ENCODE results near the gene ATG9A. TPM values are rescaled to one million over a fixed set of nuclear protein-coding genes. Genes with fewer than 3 reads are reported as not detected.

ATG9A gene
- total and polyA plus RNA-seq, 2 donors (not counting 1 experiment from before 2014, with no cell fraction given), result 41.8 to 65.5 TPM

- Histone ChIP-seq H3K27ac (ENCODE audit: low read length in 2 of 2) (no peak overlapping the region), H3K36me3 (replicated peaks in 1 of 2; ENCODE audit: control extremely low read depth in 1 of 2, control insufficient read depth in 1 of 2, extremely low read depth in 1 of 2, insufficient read depth in 2 of 2, low read length in 1 of 2) (peaks cover 0 to 12% of the 10 kb centered on the region in 2 experiments), H3K9me3 (ENCODE audit: control extremely low read depth in 1 of 3, control insufficient read depth in 2 of 3, insufficient read depth in 1 of 3, low read length in 2 of 3) (no peaks in the 10 kb centered on the region), H3K9ac (ENCODE audit: low read length) (no peak overlapping the region), H3K4me1 (ENCODE audit: control insufficient read depth in 2 of 2, insufficient read depth in 2 of 2, low read length in 2 of 2) (peaks cover 20 to 27% of the 10 kb centered on the region in 2 donors), H2AFZ (ENCODE audit: insufficient read depth, low read depth, low read length, poor library complexity, severe bottlenecking) (no peak overlapping the region), H3K79me2 (ENCODE audit: control insufficient read depth, insufficient read depth, low read length) (no peaks in the 10 kb centered on the region), H3K4me3 (ENCODE audit: control extremely low read depth in 1 of 5, extremely low read depth in 1 of 5, insufficient read depth in 1 of 5, low read depth in 2 of 5, low read length in 4 of 5) (no peak overlapping the region), H3K27me3 (replicated peaks in 1 of 4; ENCODE audit: control extremely low read depth in 1 of 4, control insufficient read depth in 3 of 4, insufficient read depth in 4 of 4, low read length in 3 of 4) (no peaks in the 10 kb centered on the region), H3K4me2 (replicated peaks; ENCODE audit: low read depth, low read length, poor library complexity, severe bottlenecking) (no peak overlapping the region), H4K20me1 (ENCODE audit: control insufficient read depth, insufficient read depth, low read length, poor library complexity, severe bottlenecking) (peaks cover 19% of the 10 kb centered on the region)
- ATAC-seq (ENCODE audit: low read depth), result no peak
- CTCF ChIA-PET, result interaction anchor here (1.1 to 7.3 kb wide), 10 partner anchors 11 to 340 kb away, joined by 3 to 65 read pairs (median 6); partner anchors contain the start of genes GLB1L, NHEJ1, SLC23A3 and STK16
- Mint-ChIP-seq H3K4me3 (no peak overlapping the region), H3K27me3 (no peaks in the 10 kb centered on the region), H3K9me3 (ENCODE audit: insufficient read depth) (no peaks in the 10 kb centered on the region), H3K27ac (peak overlapping the region; percentile 32), H3K4me1 (peaks cover 26% of the 10 kb centered on the region)
- 98% methylated on average over 27 of the region's 27 CpGs for WGBS (ENCODE audit: insufficient coverage)
- intact Hi-C loops (cut with micrococcal nuclease), result no loop called here
- TF ChIP-seq EZH2 (IDR thresholded peaks at IDR 0.05; ENCODE audit: borderline replicate concordance, insufficient read depth, low read depth, low read length, poor library complexity, severe bottlenecking), result no peak
- TF ChIP-seq CTCF (IDR thresholded peaks at IDR 0.05), result no peak
- POLR2A ChIA-PET, result interaction anchor here (1.4 to 1.6 kb wide), 2 partner anchors 9 to 40 kb away, joined by 4 to 7 read pairs; partner anchors contain the start of gene ZFAND2B
- DNase-seq, result no peak
These were observed 13.4 kb downstream of the ATG9A start for GRCh38 chr2:219215871-219216534.

GRCh38 chr2:219214786-219215185, 14.7 kb downstream of the ATG9A start:
- intact Hi-C loops (cut with micrococcal nuclease), result no loop called here
- WGBS (ENCODE audit: insufficient coverage), result 94% methylated on average over 3 of the region's 6 CpGs
- Mint-ChIP-seq H3K4me3 (no peak overlapping the region), H3K27ac (no peak overlapping the region), H3K9me3 (ENCODE audit: insufficient read depth) (no peaks in the 10 kb centered on the region), H3K4me1 (peaks cover 26% of the 10 kb centered on the region), H3K27me3 (no peaks in the 10 kb centered on the region)
- Histone ChIP-seq H3K79me2 (ENCODE audit: control insufficient read depth, insufficient read depth, low read length) (no peaks in the 10 kb centered on the region), H3K27ac (ENCODE audit: low read length in 2 of 2) (no peak overlapping the region), H3K9me3 (ENCODE audit: control extremely low read depth in 1 of 3, control insufficient read depth in 2 of 3, insufficient read depth in 1 of 3, low read length in 2 of 3) (no peaks in the 10 kb centered on the region), H3K4me1 (ENCODE audit: control insufficient read depth in 2 of 2, insufficient read depth in 2 of 2, low read length in 2 of 2) (peaks cover 20 to 29% of the 10 kb centered on the region in 2 donors), H3K36me3 (replicated peaks in 1 of 2; ENCODE audit: control extremely low read depth in 1 of 2, control insufficient read depth in 1 of 2, extremely low read depth in 1 of 2, insufficient read depth in 2 of 2, low read length in 1 of 2) (peaks cover 0 to 6% of the 10 kb centered on the region in 2 experiments), H2AFZ (ENCODE audit: insufficient read depth, low read depth, low read length, poor library complexity, severe bottlenecking) (no peak overlapping the region), H3K4me2 (replicated peaks; ENCODE audit: low read depth, low read length, poor library complexity, severe bottlenecking) (no peak overlapping the region), H3K4me3 (ENCODE audit: control extremely low read depth in 1 of 5, extremely low read depth in 1 of 5, insufficient read depth in 1 of 5, low read depth in 2 of 5, low read length in 4 of 5) (no peak overlapping the region), H3K27me3 (replicated peaks in 1 of 4; ENCODE audit: control extremely low read depth in 1 of 4, control insufficient read depth in 3 of 4, insufficient read depth in 4 of 4, low read length in 3 of 4) (no peaks in the 10 kb centered on the region), H3K9ac (ENCODE audit: low read length) (no peak overlapping the region), H4K20me1 (ENCODE audit: control insufficient read depth, insufficient read depth, low read length, poor library complexity, severe bottlenecking) (peaks cover 7% of the 10 kb centered on the region)
- no peak for TF ChIP-seq CTCF (IDR thresholded peaks at IDR 0.05)
- no peak for TF ChIP-seq EZH2 (IDR thresholded peaks at IDR 0.05; ENCODE audit: borderline replicate concordance, insufficient read depth, low read depth, low read length, poor library complexity, severe bottlenecking)
- ATAC-seq (ENCODE audit: low read depth), result no peak
- ChIA-PET POLR2A (interaction anchor here (0.6 kb wide), 1 partner anchor 37 kb away, joined by 4 read pairs; no protein-coding TSS in a partner anchor), CTCF (interaction anchor here (1.1 to 7.3 kb wide), 4 partner anchors 12 to 57 kb away, joined by 5 to 65 read pairs (median 5); partner anchors contain the start of genes NHEJ1 and TUBA4A)
- no peak for DNase-seq
